ENCODE measurements around the gene PTPN5.

Gene PTPN5

DNA sequence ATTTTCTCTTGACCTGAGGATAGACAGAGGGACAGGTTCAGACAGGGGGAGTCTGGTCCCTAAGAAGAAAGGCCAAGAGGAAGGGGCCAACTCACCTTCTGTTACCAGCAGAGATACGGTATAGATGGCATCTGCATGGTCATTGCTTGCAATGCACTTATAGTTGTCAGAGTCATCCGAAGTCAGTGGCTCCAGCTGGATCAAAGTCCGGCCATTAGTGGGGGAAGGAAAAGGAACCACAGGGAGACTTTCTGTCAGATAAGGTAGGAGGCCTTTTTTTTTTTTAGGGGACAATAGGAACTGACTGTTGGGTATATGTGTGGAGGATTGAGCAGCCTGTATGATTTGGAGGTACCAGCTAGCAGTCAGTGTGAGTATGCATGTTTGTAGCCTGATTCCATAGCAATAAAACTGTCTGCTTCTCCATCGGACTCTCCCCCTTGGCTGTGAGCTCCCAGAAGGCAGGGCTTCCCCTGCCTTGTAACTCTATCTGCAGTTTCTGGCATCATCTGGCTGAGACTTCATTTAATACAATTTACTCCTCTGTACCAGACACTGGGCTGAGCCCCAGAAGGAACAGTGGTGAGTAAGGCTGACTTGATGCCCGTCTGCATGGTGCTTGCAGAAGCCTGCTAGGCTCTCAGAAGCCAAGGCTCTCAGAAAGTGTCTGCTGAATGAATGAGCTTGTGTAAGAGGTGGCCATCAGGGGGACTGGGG lies 71.3 kb downstream of the PTPN5 start:
- no peak overlapping the region for H3K4me3 ChIP-seq (ENCODE audit: low read depth in 1 of 2, low read length in 1 of 2)
- H3K27ac ChIP-seq, result no peak overlapping the region
- H3K4me1 ChIP-seq (ENCODE audit: control insufficient read depth in 1 of 2, insufficient read depth in 1 of 2, low read depth in 1 of 2, low read length in 1 of 2), result peaks cover 11 to 12% of the 10 kb centered on the region in 2 experiments
- H3K27me3 ChIP-seq, result peaks cover 51% of the 10 kb centered on the region
- H3K9me3 ChIP-seq, result no peaks in the 10 kb centered on the region
- H3K36me3 ChIP-seq, result no peaks in the 10 kb centered on the region
- TF ChIP-seq, protein P1, sequence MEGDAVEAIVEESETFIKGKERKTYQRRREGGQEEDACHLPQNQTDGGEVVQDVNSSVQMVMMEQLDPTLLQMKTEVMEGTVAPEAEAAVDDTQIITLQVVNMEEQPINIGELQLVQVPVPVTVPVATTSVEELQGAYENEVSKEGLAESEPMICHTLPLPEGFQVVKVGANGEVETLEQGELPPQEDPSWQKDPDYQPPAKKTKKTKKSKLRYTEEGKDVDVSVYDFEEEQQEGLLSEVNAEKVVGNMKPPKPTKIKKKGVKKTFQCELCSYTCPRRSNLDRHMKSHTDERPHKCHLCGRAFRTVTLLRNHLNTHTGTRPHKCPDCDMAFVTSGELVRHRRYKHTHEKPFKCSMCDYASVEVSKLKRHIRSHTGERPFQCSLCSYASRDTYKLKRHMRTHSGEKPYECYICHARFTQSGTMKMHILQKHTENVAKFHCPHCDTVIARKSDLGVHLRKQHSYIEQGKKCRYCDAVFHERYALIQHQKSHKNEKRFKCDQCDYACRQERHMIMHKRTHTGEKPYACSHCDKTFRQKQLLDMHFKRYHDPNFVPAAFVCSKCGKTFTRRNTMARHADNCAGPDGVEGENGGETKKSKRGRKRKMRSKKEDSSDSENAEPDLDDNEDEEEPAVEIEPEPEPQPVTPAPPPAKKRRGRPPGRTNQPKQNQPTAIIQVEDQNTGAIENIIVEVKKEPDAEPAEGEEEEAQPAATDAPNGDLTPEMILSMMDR (IDR thresholded peaks at IDR 0.05), result no peak

- no peak overlapping the region for H3K27ac ChIP-seq
Measured at GRCh38 chr11:18715476-18715875, 76.1 kb downstream of the PTPN5 start.

DNA sequence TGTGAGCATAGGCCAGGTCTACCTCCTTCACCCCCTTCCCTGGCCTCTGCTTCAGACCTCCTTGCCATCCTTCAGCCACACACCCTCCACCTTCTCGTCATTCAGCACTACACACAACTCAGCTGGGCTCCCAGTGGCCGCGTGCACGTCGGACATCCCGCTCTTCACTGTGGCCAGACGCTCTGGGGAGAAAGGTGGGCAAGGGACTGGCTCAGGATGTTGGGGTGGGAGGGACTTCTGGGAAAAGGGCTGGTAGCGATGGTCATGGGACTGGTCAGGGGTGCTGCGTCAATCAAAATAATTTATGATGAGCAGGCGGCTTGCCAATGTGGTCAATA lies 77.2 kb downstream of the PTPN5 start:
- no peaks in the 10 kb centered on the region for H3K9me3 ChIP-seq
- H3K27me3 ChIP-seq, result peaks cover 16% of the 10 kb centered on the region
- H3K4me3 ChIP-seq (ENCODE audit: low read depth in 1 of 2, low read length in 1 of 2), result no peak overlapping the region
- no peaks in the 10 kb centered on the region for H3K4me1 ChIP-seq (ENCODE audit: control insufficient read depth in 1 of 2, insufficient read depth in 1 of 2, low read depth in 1 of 2, low read length in 1 of 2)
- no peaks in the 10 kb centered on the region for H3K36me3 ChIP-seq
- no peak overlapping the region for H3K27ac ChIP-seq
- TF ChIP-seq, protein P1 (IDR thresholded peaks at IDR 0.05), result no peak

More at GRCh38 chr11:18715476-18715875, 76.1 kb downstream of the PTPN5 start:
- Histone ChIP-seq H3K27me3 (peaks cover 22% of the 10 kb centered on the region), H3K4me1 (ENCODE audit: control insufficient read depth in 1 of 2, insufficient read depth in 1 of 2, low read depth in 1 of 2, low read length in 1 of 2) (no peaks in the 10 kb centered on the region), H3K4me3 (ENCODE audit: low read depth in 1 of 2, low read length in 1 of 2) (no peak overlapping the region), H3K36me3 (no peaks in the 10 kb centered on the region), H3K9me3 (no peaks in the 10 kb centered on the region)
- TF ChIP-seq, protein P1 (IDR thresholded peaks at IDR 0.05), result no peak

GRCh38 chr11:18713646-18714442 lies 77.8 kb downstream of the PTPN5 start:
- Histone ChIP-seq H3K4me3 (ENCODE audit: low read depth in 1 of 2, low read length in 1 of 2) (no peak overlapping the region), H3K27ac (no peak overlapping the region), H3K4me1 (ENCODE audit: control insufficient read depth in 1 of 2, insufficient read depth in 1 of 2, low read depth in 1 of 2, low read length in 1 of 2) (no peaks in the 10 kb centered on the region), H3K27me3 (peaks cover 19% of the 10 kb centered on the region), H3K9me3 (no peaks in the 10 kb centered on the region), H3K36me3 (no peaks in the 10 kb centered on the region)
- TF ChIP-seq, protein P1 (IDR thresholded peaks at IDR 0.05), result no peak

- Histone ChIP-seq H3K4me1 (ENCODE audit: control insufficient read depth in 1 of 2, insufficient read depth in 1 of 2, low read depth in 1 of 2, low read length in 1 of 2) (peaks cover 0 to 3% of the 10 kb centered on the region in 2 experiments), H3K9me3 (no peaks in the 10 kb centered on the region), H3K4me3 (ENCODE audit: low read depth in 1 of 2, low read length in 1 of 2) (no peak overlapping the region), H3K27me3 (peaks cover 43% of the 10 kb centered on the region), H3K27ac (no peak overlapping the region), H3K36me3 (no peaks in the 10 kb centered on the region)
- TF ChIP-seq, protein P1 (IDR thresholded peaks at IDR 0.05), result no peak
Measured at GRCh38 chr11:18710545-18710944, 81.1 kb downstream of the PTPN5 start.
